ENCODE data around the gene KIRREL3. TPM values are rescaled to one million over a fixed set of nuclear protein-coding genes. Genes with fewer than 3 reads are reported as not detected.
A peak's percentile ranks its signal among the peaks of the same experiment; 100 is the strongest.

The KIRREL3 gene
- total and polyA plus RNA-seq, 9 donors: 0.25 to 5.3 (median 0.48) TPM

GRCh38 chr11:126498281-126498680, 502.3 kb downstream of the KIRREL3 start:
- WGBS, 3 donors: 74 to 80% (median 76%) methylated on average over 9 of the region's 9 CpGs
- intact Hi-C loops (cut with DNase I): no loop called here
- Histone ChIP-seq H3K9me3 (no peaks in the 10 kb centered on the region), H3K4me1 (ENCODE audit: insufficient read depth) (no peaks in the 10 kb centered on the region), H3K4me3 (no peak overlapping the region), H3K27me3 (no peaks in the 10 kb centered on the region), H3K36me3 (no peaks in the 10 kb centered on the region), H3K27ac (no peak overlapping the region)
- TF ChIP-seq CTCF (IDR thresholded peaks at IDR 0.05): no peak
- TF ChIP-seq POLR2A (IDR thresholded peaks at IDR 0.05): no peak
- TF ChIP-seq EP300 (IDR thresholded peaks at IDR 0.05): no peak
- DNase-seq: no peak

GRCh38 chr11:126497581-126498122, 502.9 kb downstream of the KIRREL3 start:
- Histone ChIP-seq H3K27me3 (no peaks in the 10 kb centered on the region), H3K27ac (no peak overlapping the region), H3K4me3 (no peak overlapping the region), H3K4me1 (ENCODE audit: insufficient read depth) (no peaks in the 10 kb centered on the region), H3K36me3 (no peaks in the 10 kb centered on the region), H3K9me3 (no peaks in the 10 kb centered on the region)
- intact Hi-C loops (cut with DNase I): no loop called here
- TF ChIP-seq EP300 (IDR thresholded peaks at IDR 0.05) (no peak), POLR2A (IDR thresholded peaks at IDR 0.05) (no peak), CTCF (IDR thresholded peaks at IDR 0.05) (no peak)
- WGBS, 3 donors: 64 to 66% (median 65%) methylated on average over 4 of the region's 4 CpGs
- DNase-seq: no peak

GRCh38 chr11:126496576-126497337, 503.8 kb downstream of the KIRREL3 start:
- WGBS, 3 donors: 79 to 92% (median 88%) methylated on average over 8 of the region's 8 CpGs
- H3K36me3 ChIP-seq: no peaks in the 10 kb centered on the region
- no peaks in the 10 kb centered on the region for H3K4me1 ChIP-seq (ENCODE audit: insufficient read depth)
- no peak overlapping the region for H3K4me3 ChIP-seq
- no peak for TF ChIP-seq CTCF (IDR thresholded peaks at IDR 0.05)
- no peak for TF ChIP-seq EP300 (IDR thresholded peaks at IDR 0.05)
- no peak for TF ChIP-seq POLR2A (IDR thresholded peaks at IDR 0.05)
- no peaks in the 10 kb centered on the region for H3K9me3 ChIP-seq
- DNase-seq: peak in 1 of 5 donors; percentile 13
- H3K27me3 ChIP-seq: no peaks in the 10 kb centered on the region
- no peak overlapping the region for H3K27ac ChIP-seq
- intact Hi-C loops (cut with DNase I): no loop called here

GRCh38 chr11:126495281-126496220, 505.0 kb downstream of the KIRREL3 start:
- H3K36me3 ChIP-seq: no peaks in the 10 kb centered on the region
- H3K4me1 ChIP-seq (ENCODE audit: insufficient read depth): no peaks in the 10 kb centered on the region
- intact Hi-C loops (cut with DNase I): no loop called here
- H3K27ac ChIP-seq: no peak overlapping the region
- 86 to 88% (median 86%) methylated on average over 13 of the region's 13 CpGs for WGBS, 3 donors
- no peaks in the 10 kb centered on the region for H3K9me3 ChIP-seq
- H3K27me3 ChIP-seq: no peaks in the 10 kb centered on the region
- no peak overlapping the region for H3K4me3 ChIP-seq
- DNase-seq: peak in 1 of 5 donors; percentile 10
- TF ChIP-seq EP300 (IDR thresholded peaks at IDR 0.05): no peak
- no peak for TF ChIP-seq POLR2A (IDR thresholded peaks at IDR 0.05)
- no peak for TF ChIP-seq CTCF (IDR thresholded peaks at IDR 0.05)

All from ovary (tissue), 9 donors.